GM12878 (cell line): ENCODE measurements around the gene PPP4R1. TPM values are rescaled to one million over a fixed set of nuclear protein-coding genes. Genes with fewer than 3 reads are reported as not detected.

Source experiments
- ATAC-seq: fragments of 200-7000 bp; cut with Tn5 transposase; 3 replicates; pipeline ENCODE4 v1.9.1; 2020; ENCODE audit warnings: mild to moderate bottlenecking, moderate library complexity
- BruUV-seq: library from RNA; stranded (reverse); fragments of 400-500 nt; replicated peaks from 2 replicates; lab custom pipeline; 2021; lab: Mats Ljungman, UMichigan
- CTCF ChIA-PET: fragments of 300-600 bp; sonication (Branson Sonifier 250); formaldehyde crosslinking; extraction: SDS; loops from one replicate; lab custom pipeline; 2021; ENCODE audit warnings: inconsistent platforms; lab: Yijun Ruan, JAX
- POLR2A ChIA-PET: fragments of 350-600 bp; formaldehyde crosslinking; extraction: SDS; loops from one replicate; lab custom pipeline; 2021; ENCODE audit warnings: inconsistent platforms; lab: Charles Lee
- RAD21 ChIA-PET: fragments of 300-600 bp; sonication (Branson Sonifier 250); formaldehyde crosslinking; loops from one replicate; lab custom pipeline; 2023; ENCODE audit warnings: antibody characterized with exemption; ENCODE audit not compliant: unreplicated experiment; lab: Charles Lee
- SMC1A ChIA-PET: fragments of 300-600 bp; sonication (Branson Sonifier 250); formaldehyde crosslinking; loops from one replicate; lab custom pipeline; 2023; ENCODE audit not compliant: unreplicated experiment, uncharacterized antibody; lab: Charles Lee
- DNase-seq: peaks from one replicate; pipeline ENCODE4 v3.0.0-alpha.2; 2011; ENCODE audit warnings: low read depth, low spot score
- FAIRE-seq: peaks from 3 replicates; lab custom pipeline; 2011; peaks lifted over from hg19 to GRCh38; lab: Jason Lieb, UNC
- H2AFZ ChIP-seq: 2 replicates; pipeline ENCODE4 v1.6.0; 2011; ENCODE audit warnings: low read depth, low read length, control low read depth; ENCODE audit not compliant: control insufficient read depth
- H3K27ac ChIP-seq: 2 replicates; pipeline ENCODE4 v1.5.1; 2011; ENCODE audit warnings: control low read depth; ENCODE audit not compliant: control insufficient read depth, insufficient read depth
- H3K27me3 ChIP-seq, 2 experiments: replicated peaks in 1 of 2; 2 replicates each; pipeline versions ENCODE4 v1.6.0 to v1.6.1; 2011; ENCODE audit warnings: low read length in 1 of 2; ENCODE audit not compliant: control insufficient read depth in 2 of 2, insufficient read depth in 2 of 2
- H3K36me3 ChIP-seq, 2 experiments: 2 replicates each; pipeline ENCODE4 v1.5.1; 2011; ENCODE audit warnings: low read length in 1 of 2; ENCODE audit not compliant: control insufficient read depth in 2 of 2, insufficient read depth in 2 of 2
- H3K4me1 ChIP-seq: 2 replicates; pipeline ENCODE4 v1.6.1; 2011; ENCODE audit warnings: mild to moderate bottlenecking, low read length, moderate library complexity, mixed read lengths; ENCODE audit not compliant: control insufficient read depth, insufficient read depth
- H3K4me2 ChIP-seq: 2 replicates; pipeline ENCODE4 v1.6.0; 2011; ENCODE audit warnings: control low read depth; ENCODE audit not compliant: control insufficient read depth, insufficient read depth
- H3K4me3 ChIP-seq: fragments of 200-600 bp; sonication (generic); 2 replicates; pipeline ENCODE4 v1.5.1; 2016
- H3K79me2 ChIP-seq: 2 replicates; pipeline ENCODE4 v1.6.0; 2011; ENCODE audit warnings: low read length; ENCODE audit not compliant: control insufficient read depth, insufficient read depth
- H3K9ac ChIP-seq: 2 replicates; pipeline ENCODE4 v1.8.0; 2011; ENCODE audit warnings: low read length, control low read depth, mixed read lengths; ENCODE audit not compliant: control insufficient read depth, insufficient read depth
- H3K9me3 ChIP-seq: replicated peaks from 3 replicates; pipeline ENCODE4 v1.5.1; 2011; ENCODE audit warnings: mild to moderate bottlenecking, low read length; ENCODE audit not compliant: control insufficient read depth, insufficient read depth
- H4K20me1 ChIP-seq: 2 replicates; pipeline ENCODE4 v1.6.0; 2011; ENCODE audit not compliant: control insufficient read depth, insufficient read depth
- CBFB ChIP-seq: IDR thresholded peaks from 2 replicates; pipeline ENCODE4 v1.6.1; 2016; ENCODE audit warnings: antibody characterized with exemption, low read depth
- CHD4 ChIP-seq: fragments of 200-600 bp; sonication (generic); IDR thresholded peaks from 2 replicates; pipeline ENCODE4 v1.6.1; 2016; ENCODE audit warnings: mild to moderate bottlenecking
- EP300 ChIP-seq, 2 experiments: fragments of 150-350 bp in 1 of 2; IDR thresholded peaks; 2 replicates each; pipeline ENCODE4 v1.6.1; 2011 to 2012; ENCODE audit warnings: low read depth in 2 of 2, low read length in 2 of 2, borderline replicate concordance in 1 of 2, improper control_type of control experiment in 1 of 2, inconsistent platforms in 1 of 2; ENCODE audit not compliant: control insufficient read depth in 1 of 2
- HCFC1 ChIP-seq: fragments of 150-350 bp; IDR thresholded peaks from 2 replicates; pipeline ENCODE4 v1.6.1; 2014; ENCODE audit warnings: low read length
- NFYA ChIP-seq: IDR thresholded peaks from 2 replicates; pipeline ENCODE4 v1.6.1; 2011; ENCODE audit warnings: low read depth, mild to moderate bottlenecking, low read length, improper control_type of control experiment, borderline replicate concordance
- TBL1XR1 ChIP-seq: IDR thresholded peaks from 2 replicates; pipeline ENCODE4 v1.6.1; 2012; ENCODE audit warnings: low read depth, low read length, improper control_type of control experiment
- ZBED1 ChIP-seq: IDR thresholded peaks from 2 replicates; pipeline ENCODE4 v1.6.1; 2016; ENCODE audit warnings: borderline replicate concordance
- WGBS: methylation state at CpG from one replicate; pipeline ENCODE4 v1.1.6; 2016; ENCODE audit warnings: low lambda C conversion rate; ENCODE audit not compliant: insufficient replicate concordance, insufficient coverage; ENCODE audit errors: missing lambda C conversion rate; 5-methylcytosine and 5-hydroxymethylcytosine counted together
- in situ Hi-C: fragments of 300-500 bp; cut with MboI; formaldehyde crosslinking; loops from 9 replicates; pipeline ENCODE4 v1.14.3; 2018; ENCODE audit warnings: mixed read lengths
- intact Hi-C: fragments of 100-400 bp; cut with micrococcal nuclease; formaldehyde crosslinking; loops from one replicate; pipeline ENCODE4 v1.14.2; 2022; ENCODE audit not compliant: unreplicated experiment
- polyA plus RNA-seq, 11 experiments: library from polyadenylated mRNA; depleted of rRNA in 4 of 11; unstranded in 6 of 11; stranded (reverse) in 5 of 11; fragments of >200 nt; fragmentation: Nextera tagmentation in 4 of 11; fragmentation: Illumina TruSeq in 1 of 11; extraction: Ambion mirVana in 4 of 11; extraction: Trizol in 1 of 11; gene quantifications; 1 replicate in 1 of 11; 2 replicates in 10 of 11; pipeline versions ENCODE4 v1.2.1 to v1.2.3, GENCODE V29; 2011 to 2016; ENCODE audit warnings: inconsistent platforms in 2 of 11, missing spikeins in 2 of 11, low read depth in 1 of 11
- total RNA-seq, 4 experiments: library from RNA; depleted of rRNA in 3 of 4; stranded (reverse); fragments of >200 nt in 3 of 4; fragmentation: Illumina TruSeq in 1 of 4; extraction: Trizol in 1 of 4; gene quantifications; 2 replicates each; pipeline versions ENCODE4 v1.2.1 to v1.2.3, GENCODE V29; 2013 to 2021
- TF ChIP-seq, protein P1 (sequence below): fragments of 450-650 bp; IDR thresholded peaks from 2 replicates; pipeline ENCODE4 v1.6.1; 2014; ENCODE audit warnings: mild to moderate bottlenecking
- TF ChIP-seq, protein P2 (sequence below): fragments of 150-350 bp; IDR thresholded peaks from 2 replicates; pipeline ENCODE4 v1.6.1; 2014; ENCODE audit warnings: mild to moderate bottlenecking, low read depth, low read length

The PPP4R1 gene
- total and polyA plus RNA-seq, 10 of the 15 experiments (the other 5 are each of a cell fraction or from before 2014, with no cell fraction given), result 10.9 to 44.4 (median 26.0) TPM

DNA sequence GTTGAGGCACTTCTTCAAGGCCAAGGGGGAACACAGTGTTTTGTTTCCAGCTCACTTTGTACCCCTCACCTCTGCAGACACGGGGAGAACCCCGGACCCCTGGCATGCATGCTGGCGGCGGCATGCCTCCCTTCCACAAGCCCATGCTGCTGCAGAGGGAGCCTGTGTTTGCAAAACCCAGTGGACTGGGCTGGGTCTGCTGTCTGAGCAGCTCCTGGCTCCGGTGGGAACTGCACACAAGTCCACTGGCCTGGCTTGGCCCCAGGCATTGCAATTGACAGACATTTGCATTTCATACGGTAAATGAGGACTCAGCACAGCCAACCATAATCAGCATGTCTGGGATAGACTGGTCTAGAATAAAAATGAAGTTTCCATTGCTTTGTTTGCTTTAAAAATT, 76.7 kb downstream of the PPP4R1 start:
- Histone ChIP-seq H3K9me3 (no peaks in the 10 kb centered on the region), H3K27ac (no peak overlapping the region), H3K36me3 (peaks cover 9 to 14% of the 10 kb centered on the region in 2 experiments), H3K4me1 (no peaks in the 10 kb centered on the region), H3K27me3 (no peaks in the 10 kb centered on the region), H4K20me1 (no peaks in the 10 kb centered on the region), H3K79me2 (no peaks in the 10 kb centered on the region), H3K9ac (no peak overlapping the region), H2AFZ (no peak overlapping the region), H3K4me3 (no peak overlapping the region), H3K4me2 (no peak overlapping the region)
- SMC1A ChIA-PET, result interaction anchor here (1.3 kb wide), 1 partner anchor 8 kb away, joined by 5 read pairs; no protein-coding TSS in a partner anchor
- intact Hi-C loops, result no loop called here
- BruUV-seq, result no TSS peak
- RAD21 ChIA-PET, result no interaction called here
- FAIRE-seq (no peak), DNase-seq (no peak), ATAC-seq (no peak)
- POLR2A ChIA-PET, result interaction anchor here (0.5 kb wide), 1 partner anchor 27 kb away, joined by 3 read pairs; no protein-coding TSS in a partner anchor
- in situ Hi-C loops, result no loop called here
- WGBS, result 93% methylated on average over 6 of the region's 6 CpGs
- CTCF ChIA-PET, result interaction anchor here (0.6 to 0.7 kb wide), 2 partner anchors 333 to 387 kb away, joined by 3 read pairs; no protein-coding TSS in a partner anchor
- no peak for TF ChIP-seq ZBED1

DNA sequence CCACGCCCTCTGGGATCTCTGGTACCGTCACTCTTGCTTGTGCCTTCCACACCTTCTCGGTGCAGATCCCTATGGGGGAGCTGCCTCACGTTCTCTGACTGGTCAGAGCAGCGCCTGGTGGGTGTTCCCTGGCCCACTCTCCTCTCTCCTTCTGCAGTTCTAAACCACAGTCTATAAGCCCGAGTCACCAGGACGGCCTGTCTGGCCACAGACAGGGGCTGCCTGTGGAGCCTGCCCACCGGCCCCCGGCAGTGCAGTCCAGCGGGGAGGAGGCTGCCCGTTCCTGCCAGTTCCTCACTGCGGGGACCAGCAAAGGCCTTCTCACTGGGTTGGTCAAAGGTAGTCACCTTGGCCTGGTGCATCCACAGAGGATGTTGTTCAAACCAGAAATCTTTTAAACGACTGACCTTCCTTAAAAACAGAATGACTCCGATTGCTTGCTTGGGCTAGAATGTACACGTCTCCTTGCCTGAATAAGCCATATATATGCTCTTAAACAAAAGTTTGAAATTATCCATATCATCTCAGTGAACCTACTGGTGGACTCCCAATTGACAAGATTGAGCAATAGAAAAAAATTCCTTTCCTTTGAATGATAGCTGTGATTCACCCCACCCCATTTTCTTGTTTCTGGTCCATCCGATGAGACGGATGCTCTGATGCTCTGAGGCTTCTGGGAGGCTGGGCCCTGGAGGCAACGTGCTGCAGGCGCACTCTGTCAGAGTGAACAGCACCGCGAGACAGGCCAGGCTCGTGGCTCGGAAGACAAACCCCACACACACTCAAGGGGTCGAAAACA, 77.8 kb downstream of the PPP4R1 start:
- Histone ChIP-seq H4K20me1 (no peaks in the 10 kb centered on the region), H3K9me3 (no peaks in the 10 kb centered on the region), H3K27ac (no peak overlapping the region), H3K4me2 (no peak overlapping the region), H3K36me3 (peaks cover 9 to 19% of the 10 kb centered on the region in 2 experiments), H3K4me1 (no peaks in the 10 kb centered on the region), H3K4me3 (no peak overlapping the region), H3K9ac (no peak overlapping the region), H3K79me2 (no peaks in the 10 kb centered on the region), H2AFZ (no peak overlapping the region), H3K27me3 (no peaks in the 10 kb centered on the region)
- FAIRE-seq, result no peak
- in situ Hi-C loops, result no loop called here
- ChIA-PET SMC1A (no interaction called here), RAD21 (no interaction called here), POLR2A (no interaction called here), CTCF (no interaction called here)
- WGBS, result 95% methylated on average over 16 of the region's 24 CpGs
- BruUV-seq, result no TSS peak
- TF ChIP-seq, protein P1, sequence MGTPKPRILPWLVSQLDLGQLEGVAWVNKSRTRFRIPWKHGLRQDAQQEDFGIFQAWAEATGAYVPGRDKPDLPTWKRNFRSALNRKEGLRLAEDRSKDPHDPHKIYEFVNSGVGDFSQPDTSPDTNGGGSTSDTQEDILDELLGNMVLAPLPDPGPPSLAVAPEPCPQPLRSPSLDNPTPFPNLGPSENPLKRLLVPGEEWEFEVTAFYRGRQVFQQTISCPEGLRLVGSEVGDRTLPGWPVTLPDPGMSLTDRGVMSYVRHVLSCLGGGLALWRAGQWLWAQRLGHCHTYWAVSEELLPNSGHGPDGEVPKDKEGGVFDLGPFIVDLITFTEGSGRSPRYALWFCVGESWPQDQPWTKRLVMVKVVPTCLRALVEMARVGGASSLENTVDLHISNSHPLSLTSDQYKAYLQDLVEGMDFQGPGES, result no peak
- TF ChIP-seq CHD4 (no peak), NFYA (no peak), TBL1XR1 (no peak), CBFB (no peak), EP300 (IDR thresholded peaks at IDR 0.05; ENCODE audit: borderline replicate concordance in 1 of 2, control insufficient read depth in 1 of 2, low read depth in 2 of 2, low read length in 2 of 2) (no peak), HCFC1 (no peak)
- TF ChIP-seq, protein P2, sequence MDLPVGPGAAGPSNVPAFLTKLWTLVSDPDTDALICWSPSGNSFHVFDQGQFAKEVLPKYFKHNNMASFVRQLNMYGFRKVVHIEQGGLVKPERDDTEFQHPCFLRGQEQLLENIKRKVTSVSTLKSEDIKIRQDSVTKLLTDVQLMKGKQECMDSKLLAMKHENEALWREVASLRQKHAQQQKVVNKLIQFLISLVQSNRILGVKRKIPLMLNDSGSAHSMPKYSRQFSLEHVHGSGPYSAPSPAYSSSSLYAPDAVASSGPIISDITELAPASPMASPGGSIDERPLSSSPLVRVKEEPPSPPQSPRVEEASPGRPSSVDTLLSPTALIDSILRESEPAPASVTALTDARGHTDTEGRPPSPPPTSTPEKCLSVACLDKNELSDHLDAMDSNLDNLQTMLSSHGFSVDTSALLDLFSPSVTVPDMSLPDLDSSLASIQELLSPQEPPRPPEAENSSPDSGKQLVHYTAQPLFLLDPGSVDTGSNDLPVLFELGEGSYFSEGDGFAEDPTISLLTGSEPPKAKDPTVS, result no peak
- no peak for DNase-seq
- intact Hi-C loops, result no loop called here
- ATAC-seq, result no peak
